Fibroblast of pulmonary artery (primary cell): ENCODE results near the gene SMC1B.
"Not testable (repeated sequence)": the region's sequence is repeated elsewhere in the genome, so short reads cannot be mapped to it uniquely, and the experiment has no call there.

Source experiments
- DNase-seq: peaks from one replicate; pipeline ENCODE4 v3.0.0-alpha.2; 2010; ENCODE audit warnings: low read depth
- H3K4me3 ChIP-seq: replicated peaks from 2 replicates; pipeline ENCODE4 v1.5.1; 2011; ENCODE audit warnings: low read depth, mild to moderate bottlenecking, control low read depth, low read length, moderate library complexity
- CTCF ChIP-seq: IDR thresholded peaks from 2 replicates; pipeline ENCODE4 v1.5.1; 2011; ENCODE audit warnings: mild to moderate bottlenecking, control low read depth, low read length, inconsistent platforms; ENCODE audit errors: missing control alignments

SMC1B gene

GRCh38 chr22:45303181-45303580, 110.2 kb downstream of the SMC1B start:
- no peak for DNase-seq
- H3K4me3 ChIP-seq = no peak overlapping the region
- TF ChIP-seq CTCF = no peak

- DNase-seq = no peak
- H3K4me3 ChIP-seq = no peak overlapping the region
- no peak for TF ChIP-seq CTCF
Observed at GRCh38 chr22:45302751-45303150, 110.6 kb downstream of the SMC1B start.

DNA sequence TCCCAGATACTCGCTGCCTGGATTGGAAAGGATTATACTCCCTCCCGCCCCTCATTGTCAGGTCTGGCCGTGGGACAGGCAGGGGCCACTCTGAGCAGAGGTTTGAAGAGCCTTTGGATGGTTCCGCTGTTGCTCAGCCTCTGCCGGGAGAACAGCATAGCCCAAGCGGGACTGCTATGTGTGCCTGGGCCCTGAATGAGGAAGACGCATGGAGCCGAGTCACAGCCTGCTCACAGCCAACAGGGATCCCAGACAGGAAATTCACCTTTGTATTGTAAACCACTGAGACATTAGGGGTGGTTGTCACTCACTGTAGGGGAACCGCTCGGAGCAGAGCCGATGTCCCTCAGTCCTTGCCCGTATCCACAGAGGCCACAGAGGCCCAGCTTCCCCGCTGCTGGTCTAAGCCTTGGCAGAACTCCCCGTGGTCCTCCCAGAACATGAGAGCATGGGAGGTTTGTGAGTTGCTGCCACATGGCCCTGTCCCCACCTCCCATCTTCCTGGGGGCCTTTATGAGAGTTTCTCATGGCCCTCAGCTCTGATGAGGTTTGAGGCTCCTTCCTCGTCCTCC, 114.4 kb downstream of the SMC1B start:
- no peak for TF ChIP-seq CTCF
- DNase-seq = no peak

GRCh38 chr22:45296628-45297297, 116.6 kb downstream of the SMC1B start:
- TF ChIP-seq CTCF = no peak
- H3K4me3 ChIP-seq = no peak overlapping the region
- DNase-seq = no peak

More for the DNA sequence above, 114.4 kb downstream of the SMC1B start:
- no peak overlapping the region for H3K4me3 ChIP-seq

- no peak for TF ChIP-seq CTCF
- no peak overlapping the region for H3K4me3 ChIP-seq
Observed at GRCh38 chr22:45295492-45295891, 117.9 kb downstream of the SMC1B start.

DNA sequence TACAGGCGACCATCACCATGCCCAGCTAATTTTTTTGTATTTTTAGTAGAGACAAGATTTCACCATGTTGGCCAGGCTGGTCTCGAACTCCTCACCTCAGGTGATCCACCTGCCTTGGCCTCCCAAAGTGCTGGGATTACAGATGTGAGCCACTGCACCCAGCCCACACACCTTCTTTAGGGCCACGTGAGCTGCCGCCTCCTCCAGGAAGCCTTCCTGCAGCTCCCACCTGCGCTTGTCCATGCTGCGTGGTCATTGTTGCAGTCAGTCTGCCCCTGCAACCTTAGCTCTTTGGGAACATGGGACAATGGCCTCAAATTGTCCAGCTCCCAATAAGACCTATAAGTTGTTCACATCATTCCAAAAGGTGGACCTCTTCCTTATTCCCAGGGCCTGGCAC, 118.4 kb downstream of the SMC1B start:
- not testable (repeated sequence) for DNase-seq, H3K4me3 ChIP-seq

More at GRCh38 chr22:45295492-45295891, 117.9 kb downstream of the SMC1B start:
- DNase-seq = no peak
